Activated T-cell treated with anti-CD3 and anti-CD28 coated beads, Interleukin-2, amount 50 U/mL, for 24 hours (primary cell): Measurements from ENCODE around the gene S100A12.

Experiments
- DNase-seq: peaks from one replicate; pipeline ENCODE4 v3.0.0-alpha.2; 2020
- H3K27ac Mint-ChIP-seq: 2 replicates; pipeline ENCODE4 v1.8.0; 2020; ENCODE audit warnings: mild to moderate bottlenecking, mixed read lengths
- H3K27me3 Mint-ChIP-seq: 2 replicates; pipeline ENCODE4 v1.8.0; 2020; ENCODE audit warnings: mixed read lengths
- H3K36me3 Mint-ChIP-seq: 2 replicates; pipeline ENCODE4 v1.8.0; 2020; ENCODE audit warnings: low read depth, mixed read lengths
- H3K4me1 Mint-ChIP-seq: 2 replicates; pipeline ENCODE4 v1.8.0; 2020; ENCODE audit warnings: low read depth, mixed read lengths
- H3K4me3 Mint-ChIP-seq: 2 replicates; pipeline ENCODE4 v1.8.0; 2020; ENCODE audit warnings: mild to moderate bottlenecking, moderate library complexity, mixed read lengths
- H3K9me3 Mint-ChIP-seq: 2 replicates; pipeline ENCODE4 v1.8.0; 2020; ENCODE audit warnings: mixed read lengths

Gene S100A12

GRCh38 chr1:153389973-153390879 is 14.8 kb upstream of the S100A12 start:
- Mint-ChIP-seq H3K4me1 (no peaks in the 10 kb centered on the region), H3K9me3 (no peaks in the 10 kb centered on the region), H3K27ac (no peak overlapping the region), H3K36me3 (no peaks in the 10 kb centered on the region), H3K27me3 (peaks cover 9% of the 10 kb centered on the region), H3K4me3 (no peak overlapping the region)
- no peak for DNase-seq

GRCh38 chr1:153389401-153389800 is 14.0 kb upstream of the S100A12 start:
- Mint-ChIP-seq H3K4me1 (no peaks in the 10 kb centered on the region), H3K9me3 (no peaks in the 10 kb centered on the region), H3K36me3 (no peaks in the 10 kb centered on the region), H3K27me3 (peaks cover 7% of the 10 kb centered on the region), H3K4me3 (no peak overlapping the region), H3K27ac (no peak overlapping the region)
- no peak for DNase-seq

- H3K27me3 Mint-ChIP-seq, result peaks cover 3% of the 10 kb centered on the region
- H3K4me1 Mint-ChIP-seq, result no peaks in the 10 kb centered on the region
- DNase-seq, result no peak
- H3K4me3 Mint-ChIP-seq, result no peak overlapping the region
- no peaks in the 10 kb centered on the region for H3K36me3 Mint-ChIP-seq
- H3K27ac Mint-ChIP-seq, result no peak overlapping the region
- no peaks in the 10 kb centered on the region for H3K9me3 Mint-ChIP-seq
These were observed 12.4 kb upstream of the S100A12 start for GRCh38 chr1:153387785-153388184.

- no peak for DNase-seq
- Mint-ChIP-seq H3K27me3 (peaks cover 10% of the 10 kb centered on the region), H3K36me3 (no peaks in the 10 kb centered on the region), H3K4me1 (no peaks in the 10 kb centered on the region), H3K9me3 (peaks cover 8% of the 10 kb centered on the region), H3K4me3 (no peak overlapping the region), H3K27ac (no peak overlapping the region)
These were observed 11.6 kb upstream of the S100A12 start for GRCh38 chr1:153387001-153387400.

GRCh38 chr1:153386500-153386901 is 11.1 kb upstream of the S100A12 start:
- Mint-ChIP-seq H3K27ac (no peak overlapping the region), H3K9me3 (peaks cover 11% of the 10 kb centered on the region), H3K4me3 (no peak overlapping the region), H3K4me1 (no peaks in the 10 kb centered on the region), H3K36me3 (no peaks in the 10 kb centered on the region), H3K27me3 (peaks cover 14% of the 10 kb centered on the region)
- DNase-seq, result no peak

GRCh38 chr1:153384958-153385580 is 9.6 kb upstream of the S100A12 start:
- DNase-seq, result no peak
- H3K4me1 Mint-ChIP-seq, result no peaks in the 10 kb centered on the region

GRCh38 chr1:153380711-153381110 is 5.3 kb upstream of the S100A12 start:
- Mint-ChIP-seq H3K27ac (no peak overlapping the region), H3K9me3 (peaks cover 16% of the 10 kb centered on the region), H3K36me3 (no peaks in the 10 kb centered on the region), H3K27me3 (peaks cover 50% of the 10 kb centered on the region), H3K4me1 (no peaks in the 10 kb centered on the region), H3K4me3 (no peak overlapping the region)
- DNase-seq, result no peak

More at GRCh38 chr1:153384958-153385580, 9.6 kb upstream of the S100A12 start:
- Mint-ChIP-seq H3K36me3 (no peaks in the 10 kb centered on the region), H3K27me3 (peaks cover 19% of the 10 kb centered on the region), H3K4me3 (no peak overlapping the region), H3K9me3 (peaks cover 16% of the 10 kb centered on the region), H3K27ac (no peak overlapping the region)

- no peak overlapping the region for H3K27ac Mint-ChIP-seq
- H3K4me1 Mint-ChIP-seq, result no peaks in the 10 kb centered on the region
- no peak overlapping the region for H3K4me3 Mint-ChIP-seq
- H3K36me3 Mint-ChIP-seq, result no peaks in the 10 kb centered on the region
- no peak for DNase-seq
- peaks cover 55% of the 10 kb centered on the region for H3K27me3 Mint-ChIP-seq
- H3K9me3 Mint-ChIP-seq, result peaks cover 16% of the 10 kb centered on the region
These were observed 4.2 kb upstream of the S100A12 start for GRCh38 chr1:153379591-153379990.

GRCh38 chr1:153374071-153374470 is 1.4 kb downstream of the S100A12 start:
- H3K36me3 Mint-ChIP-seq, result no peaks in the 10 kb centered on the region
- peaks cover 37% of the 10 kb centered on the region for H3K27me3 Mint-ChIP-seq
- no peak for DNase-seq
- H3K27ac Mint-ChIP-seq, result no peak overlapping the region
- no peak overlapping the region for H3K4me3 Mint-ChIP-seq
- no peaks in the 10 kb centered on the region for H3K4me1 Mint-ChIP-seq
- no peaks in the 10 kb centered on the region for H3K9me3 Mint-ChIP-seq

- peaks cover 26% of the 10 kb centered on the region for H3K27me3 Mint-ChIP-seq
- no peak overlapping the region for H3K4me3 Mint-ChIP-seq
- no peaks in the 10 kb centered on the region for H3K4me1 Mint-ChIP-seq
- no peaks in the 10 kb centered on the region for H3K9me3 Mint-ChIP-seq
- H3K36me3 Mint-ChIP-seq, result no peaks in the 10 kb centered on the region
- no peak for DNase-seq
- H3K27ac Mint-ChIP-seq, result no peak overlapping the region
These were observed 2.9 kb downstream of the S100A12 start for GRCh38 chr1:153372571-153372970.

- H3K9me3 Mint-ChIP-seq, result no peaks in the 10 kb centered on the region
- no peak overlapping the region for H3K27ac Mint-ChIP-seq
These were observed 4.2 kb downstream of the S100A12 start for GRCh38 chr1:153371231-153371630.

GRCh38 chr1:153370146-153370545 is 5.3 kb downstream of the S100A12 start:
- no peak for DNase-seq
- Mint-ChIP-seq H3K4me1 (no peaks in the 10 kb centered on the region), H3K27me3 (peaks cover 9% of the 10 kb centered on the region), H3K36me3 (no peaks in the 10 kb centered on the region), H3K27ac (no peak overlapping the region), H3K9me3 (no peaks in the 10 kb centered on the region), H3K4me3 (no peak overlapping the region)

More at GRCh38 chr1:153371231-153371630, 4.2 kb downstream of the S100A12 start:
- DNase-seq, result no peak
- no peak overlapping the region for H3K4me3 Mint-ChIP-seq
- H3K27me3 Mint-ChIP-seq, result peaks cover 15% of the 10 kb centered on the region
- H3K36me3 Mint-ChIP-seq, result no peaks in the 10 kb centered on the region
- H3K4me1 Mint-ChIP-seq, result no peaks in the 10 kb centered on the region

- Mint-ChIP-seq H3K27me3 (peaks cover 9% of the 10 kb centered on the region), H3K4me3 (no peak overlapping the region), H3K27ac (no peak overlapping the region), H3K36me3 (no peaks in the 10 kb centered on the region), H3K9me3 (no peaks in the 10 kb centered on the region), H3K4me1 (no peaks in the 10 kb centered on the region)
- no peak for DNase-seq
These were observed 6.9 kb downstream of the S100A12 start for GRCh38 chr1:153368495-153368894.

GRCh38 chr1:153367090-153367489 is 8.3 kb downstream of the S100A12 start:
- H3K36me3 Mint-ChIP-seq, result no peaks in the 10 kb centered on the region
- H3K9me3 Mint-ChIP-seq, result no peaks in the 10 kb centered on the region
- H3K4me1 Mint-ChIP-seq, result no peaks in the 10 kb centered on the region
- no peak overlapping the region for H3K27ac Mint-ChIP-seq
- H3K27me3 Mint-ChIP-seq, result peaks cover 11% of the 10 kb centered on the region
- DNase-seq, result no peak
- H3K4me3 Mint-ChIP-seq, result no peak overlapping the region

GRCh38 chr1:153366261-153366660 is 9.2 kb downstream of the S100A12 start:
- H3K4me1 Mint-ChIP-seq, result no peaks in the 10 kb centered on the region
- H3K27me3 Mint-ChIP-seq, result peaks cover 11% of the 10 kb centered on the region
- no peaks in the 10 kb centered on the region for H3K9me3 Mint-ChIP-seq
- no peak overlapping the region for H3K4me3 Mint-ChIP-seq
- H3K27ac Mint-ChIP-seq, result no peak overlapping the region
- no peak for DNase-seq
- no peaks in the 10 kb centered on the region for H3K36me3 Mint-ChIP-seq
